DMS79 (cell line): ENCODE results near the gene FFAR4.

ENCODE experiments used
- DNase-seq: peaks from one replicate; lab custom pipeline; 2025; lab: John Stamatoyannopoulos, UW

Gene FFAR4

DNA sequence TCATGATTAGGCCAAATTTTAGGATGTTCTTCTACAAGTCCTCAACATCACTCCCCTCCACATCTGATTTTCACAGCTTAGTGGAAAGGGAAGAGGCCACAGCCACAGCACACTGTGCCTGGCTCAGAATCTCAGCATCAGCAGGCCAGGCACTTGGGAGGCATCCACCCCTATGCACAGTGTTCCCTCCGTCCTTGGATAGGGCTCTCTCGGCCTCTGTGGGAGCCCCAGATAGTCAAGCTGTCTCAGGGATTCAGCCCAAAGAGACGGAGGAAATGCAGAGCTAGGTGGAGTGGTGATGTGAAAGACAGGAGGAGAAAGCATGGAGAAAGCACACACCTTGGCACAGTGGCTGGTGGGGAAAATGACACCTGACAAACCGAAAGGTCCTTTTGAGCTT lies 33.3 kb downstream of the FFAR4 start:
- DNase-seq: no peak

- DNase-seq: no peak
Observed at GRCh38 chr10:93600446-93601145, 34.1 kb downstream of the FFAR4 start.

DNA sequence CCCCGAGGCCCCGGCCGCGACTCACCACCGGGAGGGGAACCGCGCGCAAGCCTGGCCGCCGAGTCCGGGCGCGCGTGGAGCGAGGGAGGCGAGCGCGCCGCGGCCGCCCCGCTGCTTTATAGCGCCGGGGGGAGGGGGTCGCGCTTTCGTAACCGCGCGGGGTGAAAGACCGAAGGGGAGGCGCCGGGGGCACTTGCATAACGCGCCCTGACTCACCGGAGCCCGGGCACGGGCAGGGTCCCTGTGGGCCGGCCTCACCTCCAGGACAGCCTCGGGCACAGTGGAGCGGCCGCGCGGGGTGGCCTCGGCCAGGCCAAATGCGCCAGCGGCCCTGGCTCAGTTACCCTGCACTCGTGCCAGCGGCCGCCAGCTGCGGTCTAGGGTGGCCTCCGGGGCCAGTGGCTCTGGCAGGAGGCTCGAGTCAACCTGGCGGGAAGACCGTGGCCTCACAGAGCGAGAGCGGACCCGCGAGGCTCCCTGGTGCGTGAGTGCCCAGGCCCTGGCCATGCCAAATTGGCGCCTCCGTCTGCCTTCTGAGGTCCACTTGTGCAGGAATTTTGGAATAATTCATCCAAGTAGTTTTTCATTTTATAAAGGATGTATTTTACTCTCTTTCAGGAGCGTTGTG lies 34.8 kb downstream of the FFAR4 start, which contains the start of gene RBP4:
Gene RBP4 (minus strand): TSS at position 90 of the 628 bp plus-strand sequence. CDS start 207 bp downstream, outside the sequence.
- no peak for DNase-seq

GRCh38 chr10:93601774-93602162 lies 35.3 kb downstream of the FFAR4 start:
- no peak for DNase-seq

DNA sequence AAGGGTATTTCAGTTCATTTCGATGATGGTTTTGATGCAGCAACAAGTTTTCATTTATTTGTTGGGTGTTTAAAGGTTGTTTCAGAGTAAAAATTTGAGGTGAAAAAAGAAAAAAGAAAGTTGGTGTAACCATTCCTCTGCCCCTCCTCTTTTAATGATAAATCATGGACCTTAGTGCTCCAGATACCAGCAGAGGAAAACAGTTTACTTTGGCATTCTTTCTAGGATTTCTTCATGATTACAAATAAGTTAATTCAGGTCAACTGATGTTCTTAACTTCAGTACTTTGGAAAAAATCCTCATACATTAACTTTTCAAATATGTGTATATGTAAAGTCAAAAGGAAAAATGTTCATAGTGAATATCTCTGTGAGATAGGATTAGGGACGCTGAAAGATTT lies 36.6 kb downstream of the FFAR4 start:
- DNase-seq: no peak

DNA sequence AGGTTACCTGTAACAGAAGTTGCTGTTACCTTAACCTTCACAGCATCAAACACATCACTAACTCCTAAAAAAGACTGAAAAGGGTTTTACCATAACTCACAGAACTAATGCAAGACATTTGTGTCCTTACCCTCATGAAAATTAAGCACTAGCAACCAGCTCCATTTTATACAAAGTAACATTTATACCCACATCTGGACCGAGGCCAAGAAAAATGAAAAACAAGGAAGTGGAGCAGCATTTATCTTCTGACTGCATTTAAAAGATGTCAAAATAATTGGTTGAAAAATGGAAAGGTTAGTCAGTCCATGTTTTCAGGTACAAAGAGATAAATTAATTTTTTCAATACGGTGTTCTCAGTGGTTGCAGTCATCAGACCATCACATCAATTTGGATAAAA lies 37.7 kb downstream of the FFAR4 start:
- no peak for DNase-seq

- no peak for DNase-seq
Observed at GRCh38 chr10:93608421-93608820, 42.0 kb downstream of the FFAR4 start.

DNA sequence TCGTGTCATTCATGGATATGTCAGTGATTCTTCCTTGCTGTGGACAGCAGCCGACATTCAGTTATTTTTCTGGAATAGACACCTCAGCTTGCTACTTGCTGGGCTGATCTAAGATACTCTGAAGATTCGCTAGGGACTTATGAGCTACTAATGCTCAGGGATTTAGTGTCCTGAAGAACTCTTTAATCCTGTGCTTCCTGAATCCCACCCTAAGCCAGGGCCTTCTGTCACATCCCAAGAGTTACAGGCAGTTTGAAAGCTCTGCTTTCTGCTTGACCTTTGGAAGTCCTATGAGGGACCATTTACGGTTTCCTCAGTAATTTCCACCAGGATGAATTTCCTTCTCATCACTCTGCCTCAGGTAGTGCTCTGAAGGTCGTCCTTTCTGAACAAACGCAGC lies 45.8 kb downstream of the FFAR4 start, which contains the start of gene PDE6C:
Gene PDE6C (plus strand): TSS at position 227 of the 400 bp plus-strand sequence. CDS start 189 bp downstream, outside the sequence.
- DNase-seq: no peak

DNA sequence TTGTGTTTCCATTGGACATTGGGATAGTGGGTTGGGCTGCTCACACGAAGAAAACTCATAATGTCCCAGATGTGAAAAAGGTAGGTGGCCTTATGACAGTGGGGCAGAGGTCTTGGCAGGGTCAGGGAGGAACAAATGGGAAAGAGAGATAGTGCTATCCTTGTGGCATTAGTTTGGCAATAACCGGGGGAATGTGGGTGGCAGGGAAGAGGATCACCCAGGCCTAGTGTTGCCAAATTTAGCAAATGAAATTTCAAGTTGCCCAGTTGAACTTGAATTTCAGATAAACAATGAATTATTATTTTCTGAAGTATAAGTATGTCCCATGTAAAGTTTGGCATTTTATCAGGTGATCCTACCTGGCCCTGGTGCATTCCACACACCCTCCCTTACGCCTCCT lies 46.7 kb downstream of the FFAR4 start:
- no peak for DNase-seq

DNA sequence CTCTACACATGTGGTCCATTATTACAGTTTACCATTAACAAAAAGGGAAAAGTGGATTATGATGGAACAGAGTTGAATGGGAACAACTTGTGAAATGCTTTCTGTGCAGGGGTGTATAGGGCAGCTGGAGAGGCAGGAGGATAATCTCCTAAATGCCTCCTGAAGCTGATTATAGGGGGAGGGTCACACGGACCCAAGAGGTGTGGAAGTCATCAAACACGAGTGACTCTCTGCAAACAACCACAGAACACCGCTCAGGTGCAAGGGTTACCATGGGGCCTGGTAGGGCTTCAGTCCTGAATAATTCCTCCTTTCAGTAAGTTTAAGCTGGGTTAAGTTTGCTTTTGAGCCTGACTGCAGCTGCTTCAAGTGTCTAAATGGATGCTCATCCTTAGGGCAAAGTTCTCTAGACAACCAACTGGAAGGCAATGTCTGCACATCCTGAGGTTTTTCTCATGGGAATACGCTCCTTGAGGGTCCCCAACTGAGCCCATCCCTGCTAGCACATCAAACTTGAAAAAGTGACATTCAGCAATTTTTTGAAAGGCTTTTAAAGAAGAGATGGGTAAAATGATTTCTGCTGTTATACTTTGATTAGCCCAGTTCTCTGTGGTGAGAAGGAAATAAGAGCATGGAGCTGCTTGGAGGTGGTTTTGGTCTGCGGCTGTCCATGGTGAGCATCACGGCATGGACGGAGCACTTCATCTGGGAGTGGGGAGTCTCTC lies 47.8 kb downstream of the FFAR4 start:
- DNase-seq: no peak

- DNase-seq: no peak
Observed at GRCh38 chr10:93615576-93616235, 49.2 kb downstream of the FFAR4 start.

DNA sequence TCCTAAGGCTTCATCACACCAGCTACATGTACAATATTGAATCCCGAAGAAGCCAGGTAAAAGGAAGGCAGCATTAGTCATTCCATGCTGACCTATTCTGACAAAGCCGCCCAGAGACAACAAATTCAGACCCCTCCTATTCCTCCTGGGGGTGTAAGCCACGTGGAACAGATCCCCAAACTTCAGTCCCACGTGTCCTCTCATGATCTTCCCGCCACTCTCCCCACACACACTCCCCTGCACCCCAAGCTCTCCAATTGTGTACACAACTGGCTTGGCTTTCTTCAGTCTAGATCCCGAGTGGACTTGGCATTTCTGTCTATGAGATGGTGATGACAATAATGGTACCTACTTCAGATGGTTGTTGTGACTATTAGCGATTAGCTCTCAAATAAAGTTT lies 54.5 kb downstream of the FFAR4 start:
- no peak for DNase-seq

- DNase-seq: no peak
Observed at GRCh38 chr10:93622942-93623341, 56.5 kb downstream of the FFAR4 start.

DNA sequence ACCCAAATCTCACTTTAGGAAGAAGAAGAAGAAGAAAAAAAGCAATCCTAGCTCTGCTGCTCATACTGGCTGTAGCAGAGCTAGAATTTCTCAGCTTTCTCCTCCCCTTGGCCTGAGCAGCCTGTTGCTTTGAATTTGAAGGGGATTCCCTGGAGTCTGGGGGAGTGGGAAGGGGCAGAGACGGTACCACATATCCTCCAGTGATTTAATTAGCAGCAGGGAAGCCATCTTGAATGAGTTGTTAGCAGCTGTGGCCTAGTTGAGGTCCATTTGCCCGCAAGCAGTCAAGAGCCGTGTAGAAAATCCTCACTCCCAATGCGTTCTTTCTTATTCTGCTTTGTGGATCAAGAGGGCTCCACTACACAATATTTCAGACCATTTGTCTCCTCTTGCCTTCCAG lies 62.4 kb downstream of the FFAR4 start:
- no peak for DNase-seq

- no peak for DNase-seq
Observed at GRCh38 chr10:93629647-93630305, 63.3 kb downstream of the FFAR4 start.

DNA sequence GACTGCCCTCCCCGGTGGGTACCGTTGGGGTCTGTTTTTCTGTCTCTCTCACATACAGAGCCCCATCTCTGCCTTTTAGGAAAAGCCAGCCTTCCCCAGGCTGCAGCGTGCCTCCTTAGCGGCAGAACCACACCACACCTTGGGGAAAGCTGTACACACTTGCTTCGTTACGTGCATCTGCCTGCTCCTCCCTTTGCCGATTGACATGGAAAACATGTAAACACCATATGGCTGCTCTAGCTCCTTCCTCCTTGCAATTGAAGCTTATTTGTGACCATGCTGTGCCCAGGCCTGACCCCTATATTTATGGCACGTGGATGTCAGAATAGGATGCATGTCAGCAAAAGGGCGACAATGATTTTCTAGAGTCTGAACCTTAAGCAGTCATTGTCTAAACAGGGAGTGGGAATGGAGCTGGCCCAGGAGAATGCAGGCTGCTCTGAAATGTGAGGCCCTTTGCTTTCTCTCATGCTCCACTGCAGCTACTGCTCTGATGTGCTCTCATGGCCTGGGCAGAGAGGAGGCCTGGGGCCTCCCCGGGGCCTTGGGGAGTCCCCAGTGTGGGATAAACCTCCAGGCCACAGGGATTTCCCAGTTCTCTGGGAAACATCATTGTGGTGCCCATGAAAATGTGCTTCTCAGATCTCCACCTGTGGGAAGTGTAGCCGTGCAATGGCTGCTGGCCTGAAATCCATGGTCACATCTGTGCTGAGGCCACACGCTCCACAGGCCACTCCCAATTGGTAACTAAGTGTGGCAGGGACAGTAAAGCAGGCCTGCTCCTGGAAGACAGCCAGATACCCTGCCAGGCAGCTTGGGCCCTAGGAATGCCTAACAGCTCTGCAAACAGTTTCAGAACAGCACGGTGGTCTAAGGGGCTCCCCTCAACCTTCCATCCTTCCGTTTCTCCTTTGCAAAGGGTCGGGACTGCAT lies 64.4 kb downstream of the FFAR4 start:
- DNase-seq: no peak
